Left renal cortex interstitium (tissue), 4 donors: ENCODE data around the gene BBS1. TPM values are rescaled to one million over a fixed set of nuclear protein-coding genes. Genes with fewer than 3 reads are reported as not detected.
A peak's percentile ranks its signal among the peaks of the same experiment; 100 is the strongest.
"Not testable (repeated sequence)": the region's sequence is repeated elsewhere in the genome, so short reads cannot be mapped to it uniquely, and the experiment has no call there.

Experiments
- DNase-seq, 4 donors: peaks; one replicate each; pipeline ENCODE4 v3.0.0-alpha.2; 2013; ENCODE audit warnings: low read depth in 4 of 4, low spot score in 2 of 4, missing footprints in 1 of 4
- polyA plus RNA-seq, 4 donors: library from polyadenylated mRNA; unstranded; fragments of 120-200 nt; gene quantifications; one replicate each; pipeline ENCODE4 v1.2.1, GENCODE V29; 2013; ENCODE audit not compliant: insufficient read length in 4 of 4

The BBS1 gene
- polyA plus RNA-seq, 4 donors, result 61.4 to 102 (median 79.8) TPM

- peak in 3 of 4 donors; percentile 23 to 63 (median 48) for DNase-seq
Observed at GRCh38 chr11:66568124-66568916, 57.9 kb downstream of the BBS1 start, which contains the start of gene CTSF. Gene CTSF, minus strand, starts transcription at chr11:66568606. Its CDS starts 120 bp downstream, at chr11:66568486.

GRCh38 chr11:66569076-66569475 is 58.6 kb downstream of the BBS1 start:
- no peak for DNase-seq

- no peak for DNase-seq
Observed at GRCh38 chr11:66570079-66570849, 59.8 kb downstream of the BBS1 start.

GRCh38 chr11:66570850-66571180 is 60.4 kb downstream of the BBS1 start:
- DNase-seq, result no peak

- DNase-seq, result peak in 2 of 4 donors; percentile 56 to 71
Observed at GRCh38 chr11:66579017-66579606, 68.7 kb downstream of the BBS1 start.

- no peak for DNase-seq
Observed at GRCh38 chr11:66580803-66581202, 70.4 kb downstream of the BBS1 start.

- no peak for DNase-seq
Observed at GRCh38 chr11:66581261-66581660, 70.8 kb downstream of the BBS1 start.

- not testable (repeated sequence) for DNase-seq
Observed at GRCh38 chr11:66582565-66583147, 72.2 kb downstream of the BBS1 start.

Other genes with a start within 250 kb of the BBS1 start
- gene RAB1B, start 242.0 kb upstream of the BBS1 start, polyA plus RNA-seq, result 100 to 1,000 TPM; 122 to 168 (median 138) TPM
- gene CNIH2, start 232.5 kb upstream of the BBS1 start, polyA plus RNA-seq, result 1 to 10 TPM; 3.3 to 4.9 (median 4.2) TPM
- gene YIF1A, start 221.5 kb upstream of the BBS1 start, polyA plus RNA-seq, result 10 to 100 TPM; 51.4 to 68.7 (median 57.8) TPM
- under 1 TPM in 2 of 4 donors, not detected in 2; 0.12 to 0.24 TPM for gene TMEM151A, start 218.7 kb upstream of the BBS1 start, polyA plus RNA-seq
- 100 to 1,000 TPM in 1 of 4 donors, 10 to 100 TPM in 3; 56.9 to 102 (median 72.8) TPM for gene CD248, start 193.6 kb upstream of the BBS1 start, polyA plus RNA-seq
- gene RIN1, start 174.2 kb upstream of the BBS1 start, polyA plus RNA-seq, result 1 to 10 TPM; 1.8 to 3.7 (median 2.9) TPM
- 10 to 100 TPM; 30.8 to 38.6 (median 34.8) TPM for gene BRMS1, start 165.5 kb upstream of the BBS1 start, polyA plus RNA-seq
- gene B4GAT1, start 163.0 kb upstream of the BBS1 start, polyA plus RNA-seq, result 10 to 100 TPM; 50.3 to 64.6 (median 51.9) TPM
- gene SLC29A2, start 138.9 kb upstream of the BBS1 start, polyA plus RNA-seq, result 10 to 100 TPM; 14.6 to 33.0 (median 22.3) TPM
- gene NPAS4, start 89.6 kb upstream of the BBS1 start, polyA plus RNA-seq, result under 1 TPM; 0.06 to 0.54 (median 0.22) TPM
- gene MRPL11, start 71.8 kb upstream of the BBS1 start, polyA plus RNA-seq, result 10 to 100 TPM; 67.7 to 87.7 (median 78.9) TPM
- gene PELI3, start 43.7 kb upstream of the BBS1 start, polyA plus RNA-seq, result 1 to 10 TPM; 4.5 to 7.8 (median 6.4) TPM
- 10 to 100 TPM; 19.6 to 31.2 (median 25.5) TPM for gene DPP3, start 30.2 kb upstream of the BBS1 start, polyA plus RNA-seq
- gene ZDHHC24, start 35.4 kb downstream of the BBS1 start, polyA plus RNA-seq, result 10 to 100 TPM in 2 of 4 donors, 1 to 10 TPM in 2; 5.9 to 13.3 (median 9.9) TPM
- gene ACTN3, start 36.3 kb downstream of the BBS1 start, polyA plus RNA-seq, result under 1 TPM; 0.31 to 0.69 (median 0.63) TPM
- 100 to 1,000 TPM in 2 of 4 donors, 10 to 100 TPM in 2; 88.3 to 102 (median 101) TPM for gene CTSF, start 58.0 kb downstream of the BBS1 start, polyA plus RNA-seq
- gene CCDC87, start 82.4 kb downstream of the BBS1 start, polyA plus RNA-seq, result under 1 TPM; 0.24 to 0.37 (median 0.34) TPM
- 10 to 100 TPM; 39.1 to 78.2 (median 64.9) TPM for gene CCS, start 82.5 kb downstream of the BBS1 start, polyA plus RNA-seq
- 100 to 1,000 TPM in 1 of 4 donors, 10 to 100 TPM in 3; 55.6 to 105 (median 80.4) TPM for gene RBM14, start 106.0 kb downstream of the BBS1 start, polyA plus RNA-seq
- gene RBM4, start 128.1 kb downstream of the BBS1 start, polyA plus RNA-seq, result 100 to 1,000 TPM; 242 to 267 (median 260) TPM
- gene RBM4B, start 167.3 kb downstream of the BBS1 start, polyA plus RNA-seq, result 10 to 100 TPM; 59.9 to 84.2 (median 71.3) TPM
- gene SPTBN2, start 218.6 kb downstream of the BBS1 start, polyA plus RNA-seq, result 10 to 100 TPM; 56.0 to 67.5 (median 64.7) TPM